ENCODE data around the gene DDOST.
"Not testable (repeated sequence)": the region's sequence is repeated elsewhere in the genome, so short reads cannot be mapped to it uniquely, and the experiment has no call there.

The DDOST gene

GRCh38 chr1:20689645-20690056 lies 28.5 kb upstream of the DDOST start:
- no peak for DNase-seq

- no peak for DNase-seq
Measured at GRCh38 chr1:20686883-20687725, 25.9 kb upstream of the DDOST start.

GRCh38 chr1:20685741-20686140 lies 24.6 kb upstream of the DDOST start:
- no peak for DNase-seq

DNA sequence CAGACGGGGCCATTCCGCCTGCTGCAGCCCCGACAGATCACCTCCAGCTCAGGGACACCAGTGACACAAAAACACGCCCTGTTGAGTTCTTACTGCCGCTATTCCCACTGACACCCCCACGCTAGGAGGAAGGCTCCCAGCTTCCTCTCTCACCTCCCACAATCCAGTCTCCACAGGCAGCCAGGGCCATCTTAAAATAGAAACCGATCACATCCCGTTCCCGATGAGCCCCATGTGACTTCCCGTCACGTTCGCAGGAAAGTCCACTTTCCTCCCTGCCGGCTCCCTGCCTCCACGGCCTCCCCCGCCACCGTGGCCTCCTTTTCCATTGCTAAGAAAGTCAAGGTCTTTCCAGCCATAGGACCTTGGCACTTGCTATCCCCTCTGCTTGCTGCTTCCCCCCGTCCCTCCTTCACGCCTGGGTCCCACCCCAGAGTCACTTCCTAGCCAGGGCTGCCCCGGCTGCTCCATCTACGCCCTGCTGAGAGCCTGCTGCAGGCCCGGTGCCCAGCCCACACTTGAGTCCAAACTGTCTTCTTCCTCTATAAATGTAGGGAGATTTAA lies 24.0 kb upstream of the DDOST start:
- no peak for DNase-seq

GRCh38 chr1:20684651-20685050 lies 23.5 kb upstream of the DDOST start:
- no peak for DNase-seq

DNA sequence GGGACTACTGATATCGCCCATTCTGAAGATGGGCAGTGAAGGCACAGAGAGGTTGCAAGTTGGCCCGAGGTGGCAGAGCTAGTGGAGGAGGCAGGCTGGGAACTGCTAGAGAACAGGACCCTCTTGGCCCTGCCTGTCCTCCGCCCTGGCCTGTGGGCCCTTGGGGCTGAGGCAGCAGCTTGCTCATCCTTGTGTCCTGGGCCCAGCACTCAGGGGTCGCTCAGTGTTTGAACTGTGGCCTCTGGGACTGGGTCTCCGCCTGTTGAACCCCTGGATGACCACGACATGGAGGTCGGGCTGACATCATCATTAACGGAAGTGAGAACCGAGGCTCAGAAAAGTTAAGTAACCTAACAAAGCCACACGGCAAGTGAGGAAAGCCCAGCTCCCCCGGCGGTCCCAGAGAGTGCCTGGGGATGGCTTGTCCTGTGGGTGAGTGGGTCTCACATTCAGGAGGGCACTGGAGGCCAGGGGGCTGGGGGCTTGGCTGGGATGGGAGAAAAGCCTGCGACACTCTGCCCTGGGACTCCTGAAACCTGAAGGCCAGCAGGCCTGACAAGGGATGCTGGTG lies 23.0 kb upstream of the DDOST start:
- no peak for DNase-seq

DNA sequence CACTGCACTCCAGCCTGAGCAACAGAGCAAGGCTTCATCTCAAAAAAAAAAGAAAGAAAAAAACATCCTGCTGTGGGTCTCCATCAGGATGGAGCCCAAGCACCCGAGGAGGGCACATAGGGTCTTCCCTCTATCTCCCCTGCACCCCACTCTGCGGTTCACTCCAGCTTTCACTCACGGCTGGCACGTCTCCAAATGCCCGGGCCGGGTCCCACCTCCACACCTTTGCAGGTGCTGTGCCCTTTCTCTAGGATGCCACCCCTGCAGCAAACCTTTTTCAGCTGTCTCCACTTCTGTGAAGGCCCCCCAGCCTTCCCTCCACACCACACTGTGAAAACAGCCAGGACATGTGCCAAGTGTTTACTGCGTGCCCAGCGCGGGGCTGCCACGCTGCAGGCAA lies 22.4 kb upstream of the DDOST start:
- DNase-seq, result no peak

GRCh38 chr1:20682571-20683236 lies 21.5 kb upstream of the DDOST start:
- no peak for DNase-seq

DNA sequence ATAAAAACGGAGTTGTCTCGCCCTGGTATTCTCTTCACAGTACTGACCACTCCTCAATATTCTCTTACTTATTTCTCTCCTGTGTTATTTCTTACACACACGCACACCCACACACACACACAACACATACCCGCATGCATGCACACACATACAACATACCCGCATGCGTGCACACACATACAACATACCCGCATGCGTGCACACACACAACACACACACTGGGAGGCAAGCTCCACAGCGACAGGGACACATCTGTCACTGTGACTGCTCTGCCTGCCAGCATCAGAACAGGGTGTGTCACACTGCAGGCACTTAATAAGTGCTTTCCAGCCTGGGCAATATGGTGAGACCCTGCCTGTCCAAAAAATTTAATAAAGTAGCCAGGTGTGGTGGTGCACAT lies 20.8 kb upstream of the DDOST start:
- DNase-seq, result no peak

GRCh38 chr1:20680269-20680668 lies 19.1 kb upstream of the DDOST start:
- DNase-seq, result no peak

DNA sequence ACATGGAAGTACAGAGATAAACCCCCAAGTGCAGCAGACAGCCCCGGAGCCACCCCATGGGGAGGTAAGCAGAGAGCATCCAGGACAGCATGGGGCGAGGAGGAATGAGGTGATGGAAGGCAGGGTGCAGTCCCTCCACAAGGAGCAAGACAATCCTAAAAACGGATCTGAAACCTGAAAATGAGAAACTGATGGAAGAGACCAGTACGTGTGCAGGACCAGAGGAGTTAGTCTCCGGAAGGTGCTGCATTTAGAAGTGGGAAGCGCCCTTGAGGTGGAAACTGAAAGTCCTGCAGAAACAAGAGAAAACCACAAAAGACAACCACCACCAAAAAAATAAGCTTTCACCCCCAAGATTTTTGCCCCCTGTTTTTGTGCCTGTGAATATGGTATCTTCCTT lies 17.4 kb upstream of the DDOST start:
- no peak for DNase-seq

- DNase-seq, result not testable (repeated sequence)
Measured at GRCh38 chr1:20673626-20674025, 12.5 kb upstream of the DDOST start.

DNA sequence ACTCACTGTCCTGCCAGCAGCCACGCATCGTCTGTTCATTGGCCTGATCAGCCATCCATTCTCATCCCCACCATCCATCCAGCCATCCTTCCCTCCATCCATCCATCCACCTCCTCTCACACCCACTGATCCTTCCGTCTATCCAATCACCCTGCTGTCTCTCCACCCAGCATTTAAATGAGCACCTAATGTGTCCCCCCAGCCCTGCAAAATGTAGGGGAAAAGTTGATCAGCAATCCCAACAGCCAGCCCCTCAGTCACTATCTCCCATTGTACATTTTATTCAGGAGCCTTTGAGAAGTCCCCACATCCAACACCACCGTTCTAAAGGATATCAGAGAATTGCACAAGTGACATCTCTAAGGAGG lies 11.1 kb upstream of the DDOST start:
- no peak for DNase-seq

DNA sequence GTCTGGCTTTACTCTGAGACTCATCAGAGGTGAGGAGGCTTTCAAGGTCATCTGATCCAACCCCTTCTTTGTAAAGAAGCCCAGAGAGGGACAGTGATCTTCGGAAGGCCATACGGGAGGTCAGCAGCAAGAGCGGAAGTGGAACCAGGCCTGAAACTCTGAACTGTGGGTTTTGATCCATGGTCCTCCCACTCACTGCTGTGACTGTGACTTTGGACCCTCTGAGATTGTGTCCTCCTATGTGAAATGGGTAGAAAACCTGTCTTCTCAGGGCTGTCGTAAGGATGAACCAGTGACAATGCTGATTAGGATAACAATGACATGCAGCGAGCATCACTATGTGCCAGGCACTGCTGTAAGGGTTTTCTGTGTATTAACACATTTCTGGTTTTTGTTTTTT lies 9.8 kb upstream of the DDOST start:
- no peak for DNase-seq

DNA sequence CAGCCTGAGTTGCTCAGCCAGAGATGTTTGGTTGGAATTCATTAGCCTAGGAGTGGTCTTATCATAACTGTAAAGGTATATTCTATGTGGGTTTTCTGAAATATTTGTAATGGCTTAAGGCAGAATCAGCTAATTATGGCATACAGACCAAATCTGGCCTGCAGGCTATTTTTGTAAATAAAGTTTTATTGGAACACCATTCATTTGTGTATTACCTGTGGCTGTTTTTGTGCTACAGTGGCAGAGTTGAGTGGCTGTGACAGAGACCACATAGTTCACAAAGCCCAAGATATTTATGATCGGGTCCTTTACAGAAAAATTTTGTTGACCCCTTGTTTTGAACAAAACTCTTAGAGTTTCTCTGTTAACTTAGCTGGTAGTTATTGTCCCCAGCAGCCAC lies 7.4 kb upstream of the DDOST start:
- no peak for DNase-seq

DNA sequence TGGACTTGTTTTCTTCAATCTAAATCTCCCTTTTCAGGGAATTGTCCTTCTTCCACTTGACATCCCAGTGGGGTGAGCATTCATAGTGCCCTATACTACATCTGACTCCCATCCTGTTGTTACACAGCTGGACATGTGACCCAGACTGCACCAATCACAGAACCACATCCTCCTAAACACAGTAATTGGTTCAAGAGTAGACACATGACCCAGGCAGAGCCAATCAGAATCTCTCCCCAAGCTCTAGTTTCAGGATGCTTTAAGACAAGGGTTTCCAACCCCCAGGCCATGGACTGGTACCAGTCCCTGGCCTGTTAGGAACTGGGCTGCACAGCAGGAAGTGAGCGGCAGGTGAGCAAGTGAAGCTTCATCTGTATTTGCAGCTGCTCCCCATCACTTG lies 5.6 kb upstream of the DDOST start:
- no peak for DNase-seq

DNA sequence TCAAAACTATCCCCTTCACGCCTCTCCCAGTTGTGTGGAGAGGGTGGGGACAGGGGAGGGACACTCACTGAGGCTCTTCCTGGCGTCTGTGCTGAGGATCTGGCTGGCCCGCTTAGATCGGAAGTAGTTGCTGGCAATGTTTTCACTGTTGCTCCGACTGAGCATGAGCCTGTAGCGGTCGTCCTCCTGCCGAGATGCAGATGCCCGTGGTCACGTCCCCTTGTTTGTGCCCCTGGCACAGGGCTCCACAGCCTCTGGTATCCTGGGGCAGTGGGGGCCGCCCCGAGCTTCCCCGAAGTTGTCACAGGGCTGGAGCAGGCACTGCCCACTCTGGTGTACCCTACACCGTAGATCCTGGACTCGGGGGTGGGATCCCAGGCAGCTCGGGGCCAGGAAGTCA lies 5.0 kb upstream of the DDOST start:
- DNase-seq, result no peak

DNA sequence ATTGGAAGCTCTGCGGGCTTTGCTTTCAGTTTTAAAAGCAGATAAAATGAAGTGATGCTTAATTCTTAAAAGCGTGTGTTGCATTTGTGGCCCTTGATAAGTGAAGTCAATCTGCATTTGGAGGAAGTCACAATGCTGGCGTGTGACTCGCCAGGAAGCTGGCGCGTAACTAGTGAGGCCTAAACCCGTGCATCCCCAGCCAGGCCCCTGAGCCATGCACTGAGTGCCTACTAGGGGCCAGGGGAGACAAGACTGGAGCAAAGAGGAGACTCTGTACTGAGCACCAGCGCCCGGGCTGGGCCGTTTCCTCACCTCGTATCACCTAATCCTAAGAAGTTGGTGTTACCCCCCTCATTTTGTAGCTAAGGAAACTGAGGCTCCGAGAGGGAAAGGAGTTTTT lies 4.6 kb upstream of the DDOST start:
- no peak for DNase-seq

DNA sequence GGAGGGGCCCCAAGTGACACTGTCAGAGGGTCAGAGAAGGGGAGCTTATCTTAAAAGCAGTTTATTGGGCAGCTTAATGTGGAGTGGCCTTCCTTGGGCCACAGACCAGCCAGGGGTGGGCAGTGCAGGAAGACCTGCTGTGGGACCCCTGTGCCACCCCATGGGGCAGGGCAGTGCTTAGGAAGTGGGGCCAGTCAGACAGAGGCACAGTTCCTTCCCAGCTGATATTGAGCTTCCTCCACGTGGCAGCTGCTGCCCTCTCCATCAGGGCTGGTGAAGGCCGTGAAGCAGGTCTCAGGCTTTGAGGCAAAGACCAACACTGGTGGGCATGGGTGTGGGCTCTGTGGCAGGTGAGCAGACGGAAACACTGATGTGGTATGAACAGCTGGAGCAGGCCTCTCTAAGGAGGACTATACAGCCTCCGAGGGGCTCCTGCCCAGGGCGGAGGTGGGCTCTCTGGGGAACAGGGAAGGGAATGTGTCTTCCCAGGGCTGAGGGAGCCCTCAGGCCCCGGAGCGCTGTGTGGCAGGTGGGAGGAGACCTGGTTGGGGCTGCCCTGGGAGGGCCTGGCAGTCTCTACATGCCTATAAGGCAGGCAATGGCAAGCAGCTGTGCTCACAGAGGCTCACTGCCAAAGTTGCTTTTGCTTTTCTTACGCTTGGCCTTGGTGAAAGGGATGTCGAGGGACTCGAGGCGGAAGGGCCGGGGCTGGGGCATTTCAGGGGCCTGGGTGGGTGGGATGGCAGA lies 3.0 kb upstream of the DDOST start:
- DNase-seq, result no peak

DNA sequence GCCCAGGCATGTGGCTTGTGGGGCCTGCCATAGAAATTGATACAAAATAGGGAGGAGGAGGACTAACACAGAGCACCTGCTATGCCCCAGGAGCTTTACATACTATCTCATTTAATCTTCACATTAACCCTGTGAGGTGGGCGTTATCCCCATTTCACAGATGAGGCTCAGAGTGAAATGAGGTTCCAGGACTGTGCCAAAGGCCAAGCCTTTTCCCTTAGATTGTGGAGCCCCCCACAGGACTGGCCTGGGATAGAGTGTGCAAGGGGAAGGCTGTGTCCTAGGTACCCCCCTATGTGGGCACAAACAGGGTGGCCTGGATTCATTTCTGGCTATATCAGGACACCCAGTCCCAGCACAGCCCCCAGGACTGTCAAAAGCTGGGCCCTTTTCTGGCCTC lies 2.2 kb upstream of the DDOST start:
- no peak for DNase-seq

GRCh38 chr1:20662110-20662475 lies 924 bp upstream of the DDOST start:
- no peak for DNase-seq

DNA sequence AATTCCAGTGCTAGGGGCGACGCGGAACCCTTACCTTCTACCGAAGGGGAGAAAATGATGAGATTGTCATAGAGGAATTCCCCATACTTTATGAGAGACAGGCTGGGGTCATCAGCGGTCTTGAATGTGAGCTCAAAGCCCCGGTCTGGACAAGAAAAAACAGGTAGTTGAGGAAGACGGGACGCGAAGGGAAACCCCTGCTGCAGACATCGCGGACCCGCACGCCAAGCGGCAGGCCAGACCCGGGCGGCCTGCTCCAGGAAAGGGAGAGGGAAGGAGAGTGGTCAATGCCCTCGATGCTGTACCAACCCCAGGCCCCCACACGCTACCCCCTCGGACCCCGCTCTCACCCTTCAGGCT lies 342 bp downstream of the DDOST start:
- no peak for DNase-seq

DNA sequence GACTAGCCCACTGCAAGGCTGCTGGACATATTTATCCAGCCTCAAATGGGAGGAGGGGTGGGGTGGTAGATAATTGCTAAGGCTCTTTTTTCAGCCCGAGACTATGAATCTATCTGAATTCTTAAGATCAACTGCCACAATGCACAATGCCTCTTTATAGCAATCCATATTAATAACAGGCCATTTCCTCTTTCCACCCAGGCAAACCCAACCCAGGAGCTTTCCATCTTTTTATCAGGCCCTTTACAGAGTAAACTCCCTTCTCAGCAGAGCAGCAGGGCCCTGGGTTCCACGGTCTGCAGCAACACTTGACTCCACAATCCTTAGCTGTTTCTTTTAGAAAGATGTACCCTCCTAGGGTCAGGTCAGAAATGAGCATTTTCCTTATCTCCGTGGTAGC lies 806 bp downstream of the DDOST start:
- no peak for DNase-seq

All from NCI-H1105 (cell line).